Kidney tubule cell (primary cell): ENCODE results near the gene IRF2BP2.

ENCODE experiments used
- DNase-seq: peaks from one replicate; pipeline ENCODE4 v3.0.0-alpha.2; 2018; ENCODE audit warnings: low spot score

Gene IRF2BP2

GRCh38 chr1:234613128-234613875 lies 3.3 kb upstream of the IRF2BP2 start:
- DNase-seq, result peak; percentile 69

DNA sequence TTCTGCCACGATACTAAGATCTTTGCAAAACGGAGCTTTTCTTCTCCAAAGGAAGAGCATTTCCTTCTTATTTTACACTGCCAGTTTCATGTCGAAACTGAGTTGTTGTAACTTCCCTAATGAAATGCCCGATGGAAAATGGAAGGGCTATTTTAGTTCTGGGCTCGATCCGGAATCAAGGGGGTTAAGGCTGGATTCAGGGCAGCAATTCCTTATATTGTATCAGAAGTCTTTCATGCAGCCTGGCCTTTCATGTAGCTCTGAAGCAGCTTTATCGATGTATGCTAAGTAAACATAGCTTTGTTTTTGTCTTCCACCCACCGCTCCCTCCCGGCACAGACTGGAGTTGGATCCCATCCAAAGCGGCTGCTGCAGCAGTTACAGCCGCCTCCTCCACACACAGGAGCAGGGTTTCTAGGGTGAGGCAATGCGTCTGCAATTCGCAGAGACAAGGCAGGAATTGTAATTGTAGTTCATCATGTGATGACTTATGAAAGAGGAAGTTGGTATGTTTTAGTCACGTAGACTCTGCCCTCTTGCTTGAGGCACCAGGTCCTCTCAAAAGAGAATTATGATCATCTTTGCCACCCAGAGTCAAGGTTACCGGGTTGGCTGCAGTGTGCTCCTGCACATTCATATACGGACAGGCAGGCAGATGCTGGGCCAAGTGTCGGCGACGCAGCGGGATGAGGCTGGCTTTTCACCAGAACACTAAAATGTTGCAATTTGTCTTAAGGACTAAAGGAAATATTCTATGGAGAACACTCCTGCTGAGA lies 2.6 kb upstream of the IRF2BP2 start:
- DNase-seq, result peak; percentile 100

DNA sequence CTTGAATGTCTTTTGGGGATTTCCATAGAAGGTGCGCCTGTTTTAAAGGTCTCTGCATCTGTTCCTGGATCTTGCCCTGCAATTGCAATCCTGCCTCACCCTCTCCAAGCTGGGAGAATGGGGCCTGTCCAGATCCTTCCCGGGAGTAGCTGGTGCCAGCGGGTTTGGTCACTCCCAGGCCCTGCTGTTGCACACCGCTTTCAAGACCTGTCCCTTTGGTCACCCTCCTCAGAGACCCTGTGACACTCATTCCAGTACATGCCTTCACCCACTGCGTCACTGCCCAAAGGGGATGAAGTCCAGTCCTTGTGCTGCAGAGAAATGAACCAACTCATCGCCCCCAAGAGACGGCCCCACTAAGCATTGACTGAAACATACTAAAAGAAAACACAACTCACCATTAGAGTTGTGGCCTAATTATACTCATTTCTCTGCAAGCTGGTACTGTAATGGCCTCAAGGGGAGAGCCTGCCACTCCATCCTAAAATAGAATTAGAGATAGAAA lies 1.9 kb upstream of the IRF2BP2 start:
- peak; percentile 78 for DNase-seq

GRCh38 chr1:234611225-234611846 lies 1.4 kb upstream of the IRF2BP2 start:
- DNase-seq, result peak; percentile 88

GRCh38 chr1:234610666-234611224 lies 767 bp upstream of the IRF2BP2 start:
- DNase-seq, result peak; percentile 96

DNA sequence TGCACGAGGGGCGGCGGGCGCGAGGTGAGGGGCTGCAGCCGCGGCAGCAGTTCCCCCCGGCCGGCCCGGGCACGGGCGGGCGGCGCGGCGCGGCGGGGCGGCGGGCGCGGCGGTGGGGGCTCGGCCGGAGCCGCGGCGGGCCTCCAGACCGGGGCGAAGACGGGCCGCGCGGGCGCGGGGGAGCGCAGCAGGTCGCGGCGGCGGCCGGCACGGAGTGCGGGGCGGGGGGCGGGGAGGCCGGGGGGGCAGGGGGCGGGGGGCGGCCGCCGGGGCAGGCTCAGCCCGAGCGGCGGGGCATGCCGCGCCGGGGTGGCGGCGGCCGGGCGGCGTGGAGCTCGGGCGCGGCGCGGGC lies 311 bp downstream of the IRF2BP2 start:
- DNase-seq, result no peak

DNA sequence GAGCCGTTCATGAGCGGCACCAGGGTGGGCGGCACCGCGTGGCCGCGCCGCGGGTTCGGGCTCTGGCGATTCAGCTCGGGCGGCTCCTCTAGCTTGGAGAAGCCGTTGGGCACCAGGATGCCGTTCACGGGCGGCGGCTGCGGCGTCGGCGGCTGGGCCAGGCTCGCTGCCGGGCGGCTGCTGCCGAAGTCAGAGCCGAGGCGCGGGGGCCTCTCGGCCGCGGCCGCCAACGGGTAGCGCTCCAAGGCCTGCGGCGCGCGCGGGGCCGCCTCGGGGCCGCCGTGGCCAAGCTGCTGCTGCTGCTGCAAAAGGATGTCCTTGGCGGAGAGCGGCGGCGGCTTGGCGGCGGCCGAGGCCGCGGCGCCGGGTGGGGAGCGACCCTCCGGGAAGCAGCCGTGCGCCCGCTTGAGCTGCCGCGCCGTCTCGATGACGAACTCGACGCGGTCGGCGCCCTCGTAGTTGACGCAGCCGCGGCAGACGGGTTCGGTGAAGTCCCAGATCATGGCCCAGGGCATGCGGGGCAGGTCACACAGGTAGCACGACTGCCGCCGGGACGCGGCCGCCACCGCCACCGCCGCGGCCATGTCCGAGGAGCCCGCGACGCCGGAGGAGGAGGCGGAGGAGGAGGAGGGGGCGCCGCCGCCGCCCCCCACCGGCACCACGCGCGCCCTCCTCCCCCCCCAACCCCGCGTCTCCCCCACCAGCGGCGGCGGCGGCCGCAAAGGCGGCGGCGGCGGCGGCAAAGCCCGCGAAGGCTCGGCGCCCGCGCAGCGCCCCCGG lies 877 bp downstream of the IRF2BP2 start:
- DNase-seq, result peak; percentile 69

DNA sequence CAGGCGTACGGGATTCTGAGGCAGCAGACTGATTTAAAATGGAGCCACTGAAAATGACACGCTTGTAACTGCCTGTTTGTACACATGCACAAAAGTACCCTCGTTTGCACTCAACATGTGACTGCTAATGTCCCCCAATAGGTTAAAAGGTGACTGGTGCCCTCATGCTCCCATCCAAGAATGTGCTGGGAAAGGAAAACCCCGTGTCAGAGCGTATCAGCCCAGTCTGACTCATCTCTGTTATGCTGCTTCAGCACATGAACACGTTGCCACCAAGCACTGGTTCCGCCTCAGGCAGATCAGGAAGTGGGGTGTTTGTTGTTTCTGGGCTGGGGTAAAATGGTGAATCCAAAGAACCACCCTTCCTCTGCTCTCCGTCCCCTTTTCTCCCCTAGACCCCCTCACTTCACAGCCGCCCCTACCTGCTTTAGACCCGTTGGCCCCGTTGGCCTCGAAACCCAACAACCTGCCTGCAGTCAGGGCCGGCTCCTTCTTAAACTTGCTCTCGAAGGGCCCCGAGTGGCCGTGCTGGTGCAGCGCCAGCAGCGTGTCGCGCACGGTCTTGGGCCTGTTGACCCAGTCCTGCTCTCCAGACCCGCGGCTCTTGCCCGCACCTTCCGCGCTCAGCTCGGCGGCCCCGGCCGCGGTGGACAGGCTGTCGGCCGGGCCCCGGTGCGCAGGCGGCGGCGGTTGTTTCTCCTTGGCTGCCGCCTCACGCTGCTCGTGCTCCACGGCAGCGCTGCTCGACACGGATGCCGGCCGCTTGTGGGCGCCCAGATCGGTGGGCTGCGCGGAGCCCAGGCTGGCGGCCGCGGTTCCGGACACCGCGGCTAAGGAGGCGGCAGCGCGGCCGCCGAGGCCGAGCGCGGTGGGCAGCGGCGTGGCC lies 1.7 kb downstream of the IRF2BP2 start:
- peak; percentile 96 for DNase-seq

DNA sequence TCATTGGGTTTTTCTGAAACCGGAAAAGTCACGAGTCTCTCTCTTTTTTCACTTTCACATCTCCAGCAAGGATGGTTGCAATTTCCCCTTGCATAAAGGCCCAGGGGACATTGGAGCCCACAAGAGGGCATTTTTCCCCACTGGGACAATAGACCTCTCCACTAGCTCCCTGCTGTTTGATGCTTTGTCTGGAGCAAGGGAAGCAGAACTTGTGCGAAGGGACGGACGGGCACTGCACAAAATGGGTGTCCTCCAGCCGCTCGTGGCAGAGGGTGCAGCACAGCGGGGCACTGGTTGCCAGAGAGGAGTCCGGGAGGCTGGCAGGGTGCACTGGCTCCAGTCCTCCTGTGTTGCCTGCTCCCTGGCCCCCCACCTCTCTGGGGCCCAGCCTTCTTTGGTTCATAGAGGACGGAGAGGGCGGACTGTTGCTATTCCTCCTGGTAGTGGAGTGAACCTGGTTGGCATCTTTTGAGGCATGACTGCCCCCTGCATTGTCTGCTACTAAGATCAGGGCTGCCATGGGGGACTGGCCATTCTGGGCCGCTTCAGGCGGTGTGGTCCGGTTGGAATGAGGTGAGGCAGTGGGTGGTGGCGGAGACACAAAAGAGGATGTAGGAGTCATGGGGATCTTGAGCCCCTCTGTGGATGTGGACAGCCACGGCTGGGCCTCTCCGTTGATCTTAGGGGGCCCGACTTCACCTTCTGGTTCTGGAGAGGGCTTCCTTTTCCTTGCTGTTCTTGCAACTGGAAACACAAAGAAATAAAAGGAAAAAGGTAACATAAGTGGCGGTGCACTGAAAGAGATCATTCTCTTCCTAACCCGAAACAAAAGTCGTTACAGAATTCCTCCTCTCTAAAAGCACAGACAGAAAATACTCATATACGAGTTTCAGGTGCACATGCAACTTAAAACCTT lies 2.6 kb downstream of the IRF2BP2 start:
- peak; percentile 60 for DNase-seq

GRCh38 chr1:234606784-234607108 lies 3.2 kb downstream of the IRF2BP2 start:
- no peak for DNase-seq

DNA sequence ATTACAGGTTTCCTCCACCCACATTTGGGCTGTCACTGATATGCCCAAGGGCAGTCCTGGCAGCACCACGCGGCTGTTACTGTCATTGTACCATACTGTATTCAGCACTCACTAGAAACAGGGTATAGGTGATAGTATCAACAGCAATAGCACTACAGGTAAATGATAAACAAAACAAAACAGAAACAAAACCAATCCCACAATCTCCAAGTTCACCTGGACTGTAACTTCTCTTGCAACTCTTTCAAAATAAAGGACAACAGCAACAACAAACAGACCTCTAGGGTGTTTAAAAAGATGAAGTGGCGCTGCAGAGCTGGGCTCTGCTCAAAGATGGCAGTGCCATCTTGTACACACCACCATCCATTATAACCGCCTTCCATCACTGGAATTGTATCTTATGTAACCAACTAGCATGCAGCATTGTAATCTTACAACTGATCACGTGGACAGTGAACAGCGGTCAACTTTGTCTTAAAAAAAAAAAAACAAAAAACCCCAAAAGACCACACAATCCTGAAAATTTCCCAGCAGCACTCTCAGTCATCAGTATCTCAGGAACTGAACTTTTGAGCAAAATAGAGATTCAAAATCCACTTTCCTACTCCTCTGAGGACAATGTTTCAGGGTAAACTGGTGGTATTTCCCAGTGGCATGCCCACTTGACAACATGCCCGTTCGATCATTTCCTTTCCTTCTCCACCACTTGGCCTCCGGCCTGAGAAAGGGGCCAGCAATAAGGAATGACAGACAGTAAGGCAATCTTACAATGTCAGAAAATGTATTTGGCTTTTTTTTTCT lies 3.8 kb downstream of the IRF2BP2 start:
- DNase-seq, result peak; percentile 60

GRCh38 chr1:234605399-234605982 lies 4.5 kb downstream of the IRF2BP2 start:
- no peak for DNase-seq

GRCh38 chr1:234604495-234605398 lies 5.2 kb downstream of the IRF2BP2 start:
- DNase-seq, result peak; percentile 74

DNA sequence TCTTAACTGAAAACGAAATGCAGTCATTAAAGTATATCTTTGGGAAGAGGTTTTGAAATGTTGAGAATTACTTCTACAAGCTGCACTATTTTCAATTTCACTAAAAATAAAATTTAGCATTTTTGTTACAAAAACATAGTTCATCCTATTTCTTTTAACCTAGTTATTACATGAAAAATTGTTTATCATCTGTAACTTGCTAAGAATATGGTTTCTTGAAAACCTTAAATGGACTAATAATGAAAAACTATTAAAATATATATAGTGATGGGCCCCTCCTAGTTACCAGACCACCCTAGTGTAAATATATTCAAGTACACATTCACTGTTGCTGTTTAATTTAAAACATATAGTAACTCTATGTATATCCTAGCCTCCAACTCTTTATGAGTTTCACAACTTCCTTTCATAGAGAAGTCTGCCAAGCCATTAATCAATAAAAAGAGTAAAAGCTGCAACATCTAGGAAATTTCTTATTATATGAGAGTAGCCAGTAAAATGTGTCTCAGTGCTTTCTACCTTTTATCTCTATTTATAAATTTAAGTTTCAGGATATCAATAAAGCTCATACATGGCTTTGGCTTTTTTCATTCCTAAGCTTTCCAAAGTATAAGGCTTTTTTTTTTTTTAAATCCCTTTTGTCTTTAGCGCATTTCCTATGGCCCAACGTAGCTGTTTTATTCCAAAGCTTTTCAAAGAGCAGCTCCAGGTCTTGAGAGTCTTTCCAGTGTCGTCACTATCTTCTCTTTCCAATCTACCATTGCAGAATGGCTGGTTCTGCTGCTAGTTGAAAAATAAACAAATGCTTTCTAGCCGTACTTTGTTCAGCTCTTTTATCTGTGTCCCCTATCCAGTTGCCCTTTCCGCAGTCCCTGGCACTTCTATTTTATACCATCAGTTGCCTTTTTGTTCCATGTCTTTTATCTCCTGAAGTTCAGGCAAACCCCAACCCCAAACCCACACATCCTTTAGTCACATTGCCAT lies 6.5 kb downstream of the IRF2BP2 start:
- peak; percentile 54 for DNase-seq

- peak; percentile 97 for DNase-seq
Observed at GRCh38 chr1:234602334-234603220, 7.4 kb downstream of the IRF2BP2 start.
